ENCODE data around the gene PCDH9. TPM values are rescaled to one million over a fixed set of nuclear protein-coding genes. Genes with fewer than 3 reads are reported as not detected.
A peak's percentile ranks its signal among the peaks of the same experiment; 100 is the strongest.
"Not testable (repeated sequence)": the region's sequence is repeated elsewhere in the genome, so short reads cannot be mapped to it uniquely, and the experiment has no call there.

PCDH9 gene
- total RNA-seq, 2 donors from 2014 or later, result 0.12 to 0.34 TPM

GRCh38 chr13:66765559-66765958 is 464.6 kb downstream of the PCDH9 start:
- H3K36me3 Mint-ChIP-seq (ENCODE audit: insufficient read depth in 2 of 2), result peaks cover 2 to 4% of the 10 kb centered on the region in 2 donors
- H3K4me3 Mint-ChIP-seq, result no peak overlapping the region
- no peaks in the 10 kb centered on the region for H3K27me3 Mint-ChIP-seq (ENCODE audit: low read depth)
- ATAC-seq (replicated peaks in 1 of 2), result no peak
- H3K27ac Mint-ChIP-seq, result no peak overlapping the region
- DNase-seq, result no peak
- no peaks in the 10 kb centered on the region for H3K4me1 Mint-ChIP-seq (ENCODE audit: low read depth)
- peaks cover 5 to 7% of the 10 kb centered on the region in 2 donors for H3K9me3 Mint-ChIP-seq

GRCh38 chr13:66760678-66761077 is 469.5 kb downstream of the PCDH9 start:
- not testable (repeated sequence) for ATAC-seq (replicated peaks in 1 of 2); H3K36me3 Mint-ChIP-seq (ENCODE audit: insufficient read depth in 2 of 2); H3K27me3 Mint-ChIP-seq (ENCODE audit: low read depth); H3K27ac Mint-ChIP-seq; H3K4me3 Mint-ChIP-seq; H3K9me3 Mint-ChIP-seq; DNase-seq; H3K4me1 Mint-ChIP-seq (ENCODE audit: low read depth)

GRCh38 chr13:66759919-66760318 is 470.2 kb downstream of the PCDH9 start:
- peaks cover 7 to 8% of the 10 kb centered on the region in 2 donors for H3K9me3 Mint-ChIP-seq
- no peaks in the 10 kb centered on the region for H3K4me1 Mint-ChIP-seq (ENCODE audit: low read depth)
- H3K36me3 Mint-ChIP-seq (ENCODE audit: insufficient read depth in 2 of 2), result peaks cover 2 to 6% of the 10 kb centered on the region in 2 donors
- no peak overlapping the region for H3K27ac Mint-ChIP-seq
- ATAC-seq (replicated peaks in 1 of 2) (no peak), DNase-seq (no peak)
- no peaks in the 10 kb centered on the region for H3K27me3 Mint-ChIP-seq (ENCODE audit: low read depth)
- no peak overlapping the region for H3K4me3 Mint-ChIP-seq

- H3K4me1 Mint-ChIP-seq (ENCODE audit: low read depth), result no peaks in the 10 kb centered on the region
- ATAC-seq (replicated peaks in 1 of 2), result no peak
- H3K27me3 Mint-ChIP-seq (ENCODE audit: low read depth), result no peaks in the 10 kb centered on the region
- no peak overlapping the region for H3K4me3 Mint-ChIP-seq
- DNase-seq, result no peak
- H3K36me3 Mint-ChIP-seq (ENCODE audit: insufficient read depth in 2 of 2), result peaks cover 3 to 4% of the 10 kb centered on the region in 2 donors
- H3K9me3 Mint-ChIP-seq, result peaks cover 0 to 3% of the 10 kb centered on the region in 2 donors
- no peak overlapping the region for H3K27ac Mint-ChIP-seq
These were observed 478.4 kb downstream of the PCDH9 start for GRCh38 chr13:66751691-66752090.

GRCh38 chr13:66748712-66749111 is 481.4 kb downstream of the PCDH9 start:
- Mint-ChIP-seq H3K36me3 (ENCODE audit: insufficient read depth in 2 of 2) (peaks cover 3 to 4% of the 10 kb centered on the region in 2 donors), H3K27me3 (ENCODE audit: low read depth) (no peaks in the 10 kb centered on the region), H3K4me3 (no peak overlapping the region), H3K27ac (no peak overlapping the region), H3K9me3 (peaks cover 0 to 3% of the 10 kb centered on the region in 2 donors), H3K4me1 (ENCODE audit: low read depth) (no peaks in the 10 kb centered on the region)
- DNase-seq (peak in 1 of 2 donors; percentile 0), ATAC-seq (replicated peaks in 1 of 2) (peak in 1 of 2 donors; percentile 51)

GRCh38 chr13:66745307-66745706 is 484.8 kb downstream of the PCDH9 start:
- no peaks in the 10 kb centered on the region for H3K27me3 Mint-ChIP-seq (ENCODE audit: low read depth)
- ATAC-seq (replicated peaks in 1 of 2) (no peak), DNase-seq (no peak)
- H3K36me3 Mint-ChIP-seq (ENCODE audit: insufficient read depth in 2 of 2), result peaks cover 3 to 4% of the 10 kb centered on the region in 2 donors
- H3K4me3 Mint-ChIP-seq, result no peak overlapping the region
- H3K9me3 Mint-ChIP-seq, result peaks cover 0 to 3% of the 10 kb centered on the region in 2 donors
- no peaks in the 10 kb centered on the region for H3K4me1 Mint-ChIP-seq (ENCODE audit: low read depth)
- no peak overlapping the region for H3K27ac Mint-ChIP-seq

GRCh38 chr13:66723576-66723975 is 506.6 kb downstream of the PCDH9 start:
- Mint-ChIP-seq H3K27me3 (ENCODE audit: low read depth) (no peaks in the 10 kb centered on the region), H3K4me3 (no peak overlapping the region), H3K27ac (no peak overlapping the region), H3K4me1 (ENCODE audit: low read depth) (no peaks in the 10 kb centered on the region), H3K9me3 (peaks cover 2% of the 10 kb centered on the region in 2 donors), H3K36me3 (ENCODE audit: insufficient read depth in 2 of 2) (no peaks in the 10 kb centered on the region)
- DNase-seq (no peak), ATAC-seq (replicated peaks in 1 of 2) (no peak)

GRCh38 chr13:66716538-66716937 is 513.6 kb downstream of the PCDH9 start:
- Mint-ChIP-seq H3K4me3 (no peak overlapping the region), H3K9me3 (no peaks in the 10 kb centered on the region), H3K27ac (no peak overlapping the region), H3K27me3 (ENCODE audit: low read depth) (no peaks in the 10 kb centered on the region), H3K4me1 (ENCODE audit: low read depth) (no peaks in the 10 kb centered on the region), H3K36me3 (ENCODE audit: insufficient read depth in 2 of 2) (no peaks in the 10 kb centered on the region)
- ATAC-seq (replicated peaks in 1 of 2) (no peak), DNase-seq (no peak)

- Mint-ChIP-seq H3K4me3 (no peak overlapping the region), H3K36me3 (ENCODE audit: insufficient read depth in 2 of 2) (no peaks in the 10 kb centered on the region), H3K27me3 (ENCODE audit: low read depth) (no peaks in the 10 kb centered on the region), H3K9me3 (peaks cover 0 to 3% of the 10 kb centered on the region in 2 donors), H3K27ac (no peak overlapping the region), H3K4me1 (ENCODE audit: low read depth) (no peaks in the 10 kb centered on the region)
- DNase-seq (no peak), ATAC-seq (replicated peaks in 1 of 2) (no peak)
These were observed 515.3 kb downstream of the PCDH9 start for GRCh38 chr13:66714795-66715194.

GRCh38 chr13:66704110-66704509 is 526.0 kb downstream of the PCDH9 start:
- Mint-ChIP-seq H3K9me3 (no peaks in the 10 kb centered on the region), H3K27ac (no peak overlapping the region), H3K4me1 (ENCODE audit: low read depth) (no peaks in the 10 kb centered on the region), H3K36me3 (ENCODE audit: insufficient read depth in 2 of 2) (no peaks in the 10 kb centered on the region), H3K4me3 (no peak overlapping the region), H3K27me3 (ENCODE audit: low read depth) (no peaks in the 10 kb centered on the region)
- DNase-seq (no peak), ATAC-seq (replicated peaks in 1 of 2) (no peak)

- H3K27me3 Mint-ChIP-seq (ENCODE audit: low read depth), result no peaks in the 10 kb centered on the region
- no peak overlapping the region for H3K27ac Mint-ChIP-seq
- no peaks in the 10 kb centered on the region for H3K4me1 Mint-ChIP-seq (ENCODE audit: low read depth)
- DNase-seq, result no peak
- no peak overlapping the region for H3K4me3 Mint-ChIP-seq
- ATAC-seq (replicated peaks in 1 of 2), result no peak
- H3K36me3 Mint-ChIP-seq (ENCODE audit: insufficient read depth in 2 of 2), result no peaks in the 10 kb centered on the region
- no peaks in the 10 kb centered on the region for H3K9me3 Mint-ChIP-seq
These were observed 526.5 kb downstream of the PCDH9 start for GRCh38 chr13:66703597-66703996.

- DNase-seq, result no peak
- no peak for ATAC-seq (replicated peaks in 1 of 2)
- no peak overlapping the region for H3K4me3 Mint-ChIP-seq
- no peaks in the 10 kb centered on the region for H3K9me3 Mint-ChIP-seq
- no peaks in the 10 kb centered on the region for H3K27me3 Mint-ChIP-seq (ENCODE audit: low read depth)
- no peaks in the 10 kb centered on the region for H3K36me3 Mint-ChIP-seq (ENCODE audit: insufficient read depth in 2 of 2)
- H3K4me1 Mint-ChIP-seq (ENCODE audit: low read depth), result no peaks in the 10 kb centered on the region
- no peak overlapping the region for H3K27ac Mint-ChIP-seq
These were observed 530.0 kb downstream of the PCDH9 start for GRCh38 chr13:66700117-66700601.

- no peaks in the 10 kb centered on the region for H3K9me3 Mint-ChIP-seq
- DNase-seq (no peak), ATAC-seq (replicated peaks in 1 of 2) (no peak)
- no peak overlapping the region for H3K27ac Mint-ChIP-seq
- no peaks in the 10 kb centered on the region for H3K4me1 Mint-ChIP-seq (ENCODE audit: low read depth)
- H3K4me3 Mint-ChIP-seq, result no peak overlapping the region
- H3K36me3 Mint-ChIP-seq (ENCODE audit: insufficient read depth in 2 of 2), result no peaks in the 10 kb centered on the region
- no peaks in the 10 kb centered on the region for H3K27me3 Mint-ChIP-seq (ENCODE audit: low read depth)
These were observed 536.5 kb downstream of the PCDH9 start for GRCh38 chr13:66693656-66694055.

- Mint-ChIP-seq H3K4me3 (no peak overlapping the region), H3K36me3 (ENCODE audit: insufficient read depth in 2 of 2) (no peaks in the 10 kb centered on the region), H3K27ac (no peak overlapping the region), H3K27me3 (ENCODE audit: low read depth) (no peaks in the 10 kb centered on the region), H3K9me3 (peaks cover 0 to 4% of the 10 kb centered on the region in 2 donors), H3K4me1 (ENCODE audit: low read depth) (no peaks in the 10 kb centered on the region)
- DNase-seq, result no peak
- no peak for ATAC-seq (replicated peaks in 1 of 2)
These were observed 539.0 kb downstream of the PCDH9 start for GRCh38 chr13:66691149-66691548.
